ENCODE measurements around the gene NSRP1. TPM values are rescaled to one million over a fixed set of nuclear protein-coding genes. Genes with fewer than 3 reads are reported as not detected.
A peak's percentile ranks its signal among the peaks of the same experiment; 100 is the strongest.

Gene NSRP1
- total and polyA plus RNA-seq, 2 of the 13 experiments (the other 11 are each of a cell fraction or from before 2014, with no cell fraction given) = 7.0 to 14.3 TPM

DNA sequence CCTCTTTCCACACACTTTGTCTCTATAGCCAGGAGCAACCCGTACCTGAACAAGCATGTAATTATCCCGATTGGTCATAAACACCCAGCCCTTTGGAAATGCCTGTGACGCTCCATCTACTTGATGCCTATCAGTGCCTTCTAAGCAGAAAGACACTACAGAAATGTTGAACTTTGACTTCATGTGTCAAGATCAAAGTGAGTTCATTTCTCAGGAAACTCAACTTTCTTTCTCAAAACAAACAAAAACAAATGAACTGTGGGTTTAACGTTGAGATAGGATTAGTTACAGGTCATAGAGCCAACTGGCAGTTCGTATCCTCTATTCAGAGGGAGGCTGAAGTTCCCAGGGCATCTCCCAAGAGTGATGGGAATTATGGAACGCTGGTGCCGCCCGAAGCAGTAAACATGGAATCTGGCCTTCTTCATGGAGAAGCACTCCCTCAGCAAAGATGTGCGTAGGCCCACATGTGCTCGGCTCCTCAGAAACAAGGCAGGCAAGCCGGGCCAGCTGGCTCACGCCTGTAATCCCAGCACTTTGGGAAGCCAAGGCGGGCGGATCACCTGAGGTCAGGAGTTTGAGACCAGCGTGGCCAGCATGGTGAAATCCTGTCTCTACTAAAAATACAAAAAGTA is 109.4 kb downstream of the NSRP1 start (continued):
- TF ChIP-seq, protein P1, sequence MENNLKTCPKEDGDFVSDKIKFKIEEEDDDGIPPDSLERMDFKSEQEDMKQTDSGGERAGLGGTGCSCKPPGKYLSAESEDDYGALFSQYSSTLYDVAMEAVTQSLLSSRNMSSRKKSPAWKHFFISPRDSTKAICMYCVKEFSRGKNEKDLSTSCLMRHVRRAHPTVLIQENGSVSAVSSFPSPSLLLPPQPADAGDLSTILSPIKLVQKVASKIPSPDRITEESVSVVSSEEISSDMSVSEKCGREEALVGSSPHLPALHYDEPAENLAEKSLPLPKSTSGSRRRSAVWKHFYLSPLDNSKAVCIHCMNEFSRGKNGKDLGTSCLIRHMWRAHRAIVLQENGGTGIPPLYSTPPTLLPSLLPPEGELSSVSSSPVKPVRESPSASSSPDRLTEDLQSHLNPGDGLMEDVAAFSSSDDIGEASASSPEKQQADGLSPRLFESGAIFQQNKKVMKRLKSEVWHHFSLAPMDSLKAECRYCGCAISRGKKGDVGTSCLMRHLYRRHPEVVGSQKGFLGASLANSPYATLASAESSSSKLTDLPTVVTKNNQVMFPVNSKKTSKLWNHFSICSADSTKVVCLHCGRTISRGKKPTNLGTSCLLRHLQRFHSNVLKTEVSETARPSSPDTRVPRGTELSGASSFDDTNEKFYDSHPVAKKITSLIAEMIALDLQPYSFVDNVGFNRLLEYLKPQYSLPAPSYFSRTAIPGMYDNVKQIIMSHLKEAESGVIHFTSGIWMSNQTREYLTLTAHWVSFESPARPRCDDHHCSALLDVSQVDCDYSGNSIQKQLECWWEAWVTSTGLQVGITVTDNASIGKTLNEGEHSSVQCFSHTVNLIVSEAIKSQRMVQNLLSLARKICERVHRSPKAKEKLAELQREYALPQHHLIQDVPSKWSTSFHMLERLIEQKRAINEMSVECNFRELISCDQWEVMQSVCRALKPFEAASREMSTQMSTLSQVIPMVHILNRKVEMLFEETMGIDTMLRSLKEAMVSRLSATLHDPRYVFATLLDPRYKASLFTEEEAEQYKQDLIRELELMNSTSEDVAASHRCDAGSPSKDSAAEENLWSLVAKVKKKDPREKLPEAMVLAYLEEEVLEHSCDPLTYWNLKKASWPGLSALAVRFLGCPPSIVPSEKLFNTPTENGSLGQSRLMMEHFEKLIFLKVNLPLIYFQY (CRISPR knock-in tag; IDR thresholded peaks at IDR 0.05; ENCODE audit: borderline replicate concordance) = no peak
- TF ChIP-seq, protein P2, sequence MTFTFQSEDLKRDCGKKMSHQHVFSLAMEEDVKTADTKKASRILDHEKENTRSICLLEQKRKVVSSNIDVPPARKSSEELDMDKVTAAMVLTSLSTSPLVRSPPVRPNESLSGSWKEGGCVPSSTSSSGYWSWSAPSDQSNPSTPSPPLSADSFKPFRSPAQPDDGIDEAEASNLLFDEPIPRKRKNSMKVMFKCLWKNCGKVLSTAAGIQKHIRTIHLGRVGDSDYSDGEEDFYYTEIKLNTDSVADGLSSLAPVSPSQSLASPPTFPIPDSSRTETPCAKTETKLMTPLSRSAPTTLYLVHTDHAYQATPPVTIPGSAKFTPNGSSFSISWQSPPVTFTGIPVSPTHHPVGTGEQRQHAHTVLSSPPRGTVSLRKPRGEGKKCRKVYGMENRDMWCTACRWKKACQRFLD (CRISPR knock-in tag; IDR thresholded peaks at IDR 0.05; ENCODE audit: borderline replicate concordance) = no peak
- TF ChIP-seq TAF1 (CRISPR knock-in tag; IDR thresholded peaks at IDR 0.05) (0 out of 2 replicates have a peak, but pooled peaks have one; percentile 2), SMYD3 (CRISPR knock-in tag; IDR thresholded peaks at IDR 0.05) (no peak), KMT2A (CRISPR knock-in tag; IDR thresholded peaks at IDR 0.05) (no peak), ZNF235 (CRISPR knock-in tag; IDR thresholded peaks at IDR 0.05; ENCODE audit: borderline replicate concordance) (no peak), FLYWCH1 (CRISPR knock-in tag; IDR thresholded peaks at IDR 0.05) (no peak), ZNF878 (CRISPR knock-in tag; IDR thresholded peaks at IDR 0.05) (no peak), ATF7-NPFF (CRISPR knock-in tag; IDR thresholded peaks at IDR 0.05; ENCODE audit: low read depth) (no peak), MIXL1 (CRISPR knock-in tag; IDR thresholded peaks at IDR 0.05) (peak; percentile 82), ZNF432 (CRISPR knock-in tag; IDR thresholded peaks at IDR 0.05; ENCODE audit: borderline replicate concordance) (no peak), ZNF230 (CRISPR knock-in tag; IDR thresholded peaks at IDR 0.05) (no peak), ZNF354B (CRISPR knock-in tag; IDR thresholded peaks at IDR 0.05) (no peak), ZFP90 (CRISPR knock-in tag; IDR thresholded peaks at IDR 0.05; ENCODE audit: borderline replicate concordance) (no peak), ZNF44 (CRISPR knock-in tag; IDR thresholded peaks at IDR 0.05) (no peak), ZNF644 (CRISPR knock-in tag; IDR thresholded peaks at IDR 0.05; ENCODE audit: low read depth) (no peak), RFXAP (CRISPR knock-in tag; IDR thresholded peaks at IDR 0.05; ENCODE audit: borderline replicate concordance) (no peak)
- TF ChIP-seq, protein P3, sequence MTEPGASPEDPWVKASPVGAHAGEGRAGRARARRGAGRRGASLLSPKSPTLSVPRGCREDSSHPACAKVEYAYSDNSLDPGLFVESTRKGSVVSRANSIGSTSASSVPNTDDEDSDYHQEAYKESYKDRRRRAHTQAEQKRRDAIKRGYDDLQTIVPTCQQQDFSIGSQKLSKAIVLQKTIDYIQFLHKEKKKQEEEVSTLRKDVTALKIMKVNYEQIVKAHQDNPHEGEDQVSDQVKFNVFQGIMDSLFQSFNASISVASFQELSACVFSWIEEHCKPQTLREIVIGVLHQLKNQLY (CRISPR knock-in tag; IDR thresholded peaks at IDR 0.05) = no peak
- TF ChIP-seq, protein P4, sequence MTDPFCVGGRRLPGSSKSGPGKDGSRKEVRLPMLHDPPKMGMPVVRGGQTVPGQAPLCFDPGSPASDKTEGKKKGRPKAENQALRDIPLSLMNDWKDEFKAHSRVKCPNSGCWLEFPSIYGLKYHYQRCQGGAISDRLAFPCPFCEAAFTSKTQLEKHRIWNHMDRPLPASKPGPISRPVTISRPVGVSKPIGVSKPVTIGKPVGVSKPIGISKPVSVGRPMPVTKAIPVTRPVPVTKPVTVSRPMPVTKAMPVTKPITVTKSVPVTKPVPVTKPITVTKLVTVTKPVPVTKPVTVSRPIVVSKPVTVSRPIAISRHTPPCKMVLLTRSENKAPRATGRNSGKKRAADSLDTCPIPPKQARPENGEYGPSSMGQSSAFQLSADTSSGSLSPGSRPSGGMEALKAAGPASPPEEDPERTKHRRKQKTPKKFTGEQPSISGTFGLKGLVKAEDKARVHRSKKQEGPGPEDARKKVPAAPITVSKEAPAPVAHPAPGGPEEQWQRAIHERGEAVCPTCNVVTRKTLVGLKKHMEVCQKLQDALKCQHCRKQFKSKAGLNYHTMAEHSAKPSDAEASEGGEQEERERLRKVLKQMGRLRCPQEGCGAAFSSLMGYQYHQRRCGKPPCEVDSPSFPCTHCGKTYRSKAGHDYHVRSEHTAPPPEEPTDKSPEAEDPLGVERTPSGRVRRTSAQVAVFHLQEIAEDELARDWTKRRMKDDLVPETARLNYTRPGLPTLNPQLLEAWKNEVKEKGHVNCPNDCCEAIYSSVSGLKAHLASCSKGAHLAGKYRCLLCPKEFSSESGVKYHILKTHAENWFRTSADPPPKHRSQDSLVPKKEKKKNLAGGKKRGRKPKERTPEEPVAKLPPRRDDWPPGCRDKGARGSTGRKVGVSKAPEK (CRISPR knock-in tag; IDR thresholded peaks at IDR 0.05; ENCODE audit: borderline replicate concordance) = 0 out of 2 replicates have a peak, but pooled peaks have one; percentile 86
- TF ChIP-seq, protein P5, sequence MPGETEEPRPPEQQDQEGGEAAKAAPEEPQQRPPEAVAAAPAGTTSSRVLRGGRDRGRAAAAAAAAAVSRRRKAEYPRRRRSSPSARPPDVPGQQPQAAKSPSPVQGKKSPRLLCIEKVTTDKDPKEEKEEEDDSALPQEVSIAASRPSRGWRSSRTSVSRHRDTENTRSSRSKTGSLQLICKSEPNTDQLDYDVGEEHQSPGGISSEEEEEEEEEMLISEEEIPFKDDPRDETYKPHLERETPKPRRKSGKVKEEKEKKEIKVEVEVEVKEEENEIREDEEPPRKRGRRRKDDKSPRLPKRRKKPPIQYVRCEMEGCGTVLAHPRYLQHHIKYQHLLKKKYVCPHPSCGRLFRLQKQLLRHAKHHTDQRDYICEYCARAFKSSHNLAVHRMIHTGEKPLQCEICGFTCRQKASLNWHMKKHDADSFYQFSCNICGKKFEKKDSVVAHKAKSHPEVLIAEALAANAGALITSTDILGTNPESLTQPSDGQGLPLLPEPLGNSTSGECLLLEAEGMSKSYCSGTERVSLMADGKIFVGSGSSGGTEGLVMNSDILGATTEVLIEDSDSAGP (CRISPR knock-in tag; IDR thresholded peaks at IDR 0.05; ENCODE audit: borderline replicate concordance) = no peak; the same call in 1 of the 2 replicates

Measured in HepG2 (cell line).